ENCODE measurements around the gene KCNA5. TPM values are rescaled to one million over a fixed set of nuclear protein-coding genes. Genes with fewer than 3 reads are reported as not detected.
A peak's percentile ranks its signal among the peaks of the same experiment; 100 is the strongest.

KCNA5 gene
- 1 to 10 TPM in 1 of 6 donors, under 1 TPM in 3, not detected in 2; 0.61 to 1.3 (median 0.71) TPM for total RNA-seq

DNA sequence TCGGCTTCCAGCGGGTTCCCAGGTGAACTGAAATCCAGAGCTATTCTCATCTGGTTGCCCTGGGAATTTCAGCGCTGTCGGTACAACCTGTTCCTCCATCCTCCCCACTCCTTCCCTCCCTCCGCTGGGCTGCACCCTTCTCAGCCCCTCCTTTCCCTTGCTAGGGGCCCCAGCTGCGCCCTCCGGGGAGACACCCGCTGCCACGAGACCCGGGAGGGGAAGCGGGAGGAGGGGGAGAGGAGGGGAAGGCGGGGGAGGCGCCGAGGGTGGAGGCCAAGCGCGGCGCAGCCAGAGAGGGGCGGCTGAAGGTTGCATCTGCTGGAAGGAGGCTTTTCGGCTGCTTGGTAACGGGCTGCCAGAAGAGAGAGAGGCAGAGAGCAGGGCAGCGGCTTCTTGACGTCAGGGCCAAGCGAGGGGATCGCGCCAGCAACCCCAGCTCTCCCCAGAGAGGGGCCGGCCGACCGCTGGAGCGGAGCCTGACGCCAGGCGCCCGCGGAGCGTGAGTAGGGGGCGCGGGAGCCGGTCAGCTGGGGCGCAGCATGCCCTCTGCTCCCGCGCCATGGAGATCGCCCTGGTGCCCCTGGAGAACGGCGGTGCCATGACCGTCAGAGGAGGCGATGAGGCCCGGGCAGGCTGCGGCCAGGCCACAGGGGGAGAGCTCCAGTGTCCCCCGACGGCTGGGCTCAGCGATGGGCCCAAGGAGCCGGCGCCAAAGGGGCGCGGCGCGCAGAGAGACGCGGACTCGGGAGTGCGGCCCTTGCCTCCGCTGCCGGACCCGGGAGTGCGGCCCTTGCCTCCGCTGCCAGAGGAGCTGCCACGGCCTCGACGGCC is at the start of gene KCNA5:
TSS of gene KCNA5 (plus strand) at position 291 of the 831 bp plus-strand sequence. CDS start at position 560, 269 bp downstream.
- Histone ChIP-seq H3K4me3 (peak within 1 kb of the TSS in 2 of 4 donors; percentile 5 to 16), H3K9me3 (no peaks in the 10 kb centered on the region), H3K27ac (peak within 1 kb of the TSS in 2 of 4 donors; percentile 1 to 8), H3K27me3 (peaks cover 0 to 17% (median 3%) of the 10 kb centered on the region in 4 donors), H3K4me1 (peaks cover 0 to 8% (median 0%) of the 10 kb centered on the region in 4 donors), H3K36me3 (no peaks in the 10 kb centered on the region)
- DNase-seq = no peak
- peak in 1 of 2 donors; percentile 13 for ATAC-seq (ENCODE audit: low FRiP score in 2 of 2)
- 2 to 6% methylated on average over 15 to 23 of the region's 68 CpGs for WGBS, 2 donors
- TF ChIP-seq POLR2AphosphoS5 (IDR thresholded peaks at IDR 0.05) = no peak
- TF ChIP-seq, protein P1, sequence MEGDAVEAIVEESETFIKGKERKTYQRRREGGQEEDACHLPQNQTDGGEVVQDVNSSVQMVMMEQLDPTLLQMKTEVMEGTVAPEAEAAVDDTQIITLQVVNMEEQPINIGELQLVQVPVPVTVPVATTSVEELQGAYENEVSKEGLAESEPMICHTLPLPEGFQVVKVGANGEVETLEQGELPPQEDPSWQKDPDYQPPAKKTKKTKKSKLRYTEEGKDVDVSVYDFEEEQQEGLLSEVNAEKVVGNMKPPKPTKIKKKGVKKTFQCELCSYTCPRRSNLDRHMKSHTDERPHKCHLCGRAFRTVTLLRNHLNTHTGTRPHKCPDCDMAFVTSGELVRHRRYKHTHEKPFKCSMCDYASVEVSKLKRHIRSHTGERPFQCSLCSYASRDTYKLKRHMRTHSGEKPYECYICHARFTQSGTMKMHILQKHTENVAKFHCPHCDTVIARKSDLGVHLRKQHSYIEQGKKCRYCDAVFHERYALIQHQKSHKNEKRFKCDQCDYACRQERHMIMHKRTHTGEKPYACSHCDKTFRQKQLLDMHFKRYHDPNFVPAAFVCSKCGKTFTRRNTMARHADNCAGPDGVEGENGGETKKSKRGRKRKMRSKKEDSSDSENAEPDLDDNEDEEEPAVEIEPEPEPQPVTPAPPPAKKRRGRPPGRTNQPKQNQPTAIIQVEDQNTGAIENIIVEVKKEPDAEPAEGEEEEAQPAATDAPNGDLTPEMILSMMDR (IDR thresholded peaks at IDR 0.05) = no peak
- no peak for TF ChIP-seq POLR2A (IDR thresholded peaks at IDR 0.05)
- TF ChIP-seq EP300 (IDR thresholded peaks at IDR 0.05) = no peak

DNA sequence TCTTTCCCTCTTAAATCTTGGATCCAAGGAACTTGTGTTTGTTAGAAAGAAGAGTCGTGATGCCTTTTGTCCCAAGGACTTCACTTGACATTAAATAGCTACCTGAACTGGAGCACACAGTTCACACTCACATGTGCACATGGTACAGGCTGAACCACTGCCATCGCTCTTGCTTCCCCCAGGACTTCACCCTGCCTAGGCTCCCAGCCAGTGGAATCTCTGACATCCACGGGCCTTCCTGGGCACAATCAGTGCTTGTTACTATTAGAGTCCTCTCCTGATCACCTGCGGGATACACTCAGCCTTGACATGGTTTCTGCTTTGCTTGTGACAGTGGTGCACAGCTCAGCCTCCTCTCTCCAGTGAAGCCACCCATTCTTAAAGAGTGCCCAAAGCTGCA is 49.1 kb upstream of the KCNA5 start:
- no peaks in the 10 kb centered on the region for H3K36me3 ChIP-seq
- ATAC-seq (ENCODE audit: low FRiP score in 2 of 2) = no peak
- DNase-seq = no peak
- H3K4me3 ChIP-seq = no peak overlapping the region
- no peak overlapping the region for H3K27ac ChIP-seq
- H3K4me1 ChIP-seq = no peaks in the 10 kb centered on the region
- no peaks in the 10 kb centered on the region for H3K9me3 ChIP-seq
- no peaks in the 10 kb centered on the region for H3K27me3 ChIP-seq
- TF ChIP-seq POLR2AphosphoS5 (IDR thresholded peaks at IDR 0.05) = no peak
- TF ChIP-seq EP300 (IDR thresholded peaks at IDR 0.05) = no peak
- no peak for TF ChIP-seq POLR2A (IDR thresholded peaks at IDR 0.05)
- TF ChIP-seq, protein P1 (IDR thresholded peaks at IDR 0.05) = no peak
- 72 to 89% methylated on average over 4 of the region's 4 CpGs for WGBS, 2 donors

- H3K27me3 ChIP-seq = no peaks in the 10 kb centered on the region
- WGBS, 2 donors = 54 to 60% methylated on average over 4 of the region's 4 CpGs
- H3K4me1 ChIP-seq = no peaks in the 10 kb centered on the region
- H3K36me3 ChIP-seq = no peaks in the 10 kb centered on the region
- H3K27ac ChIP-seq = no peak overlapping the region
- no peak for TF ChIP-seq POLR2A (IDR thresholded peaks at IDR 0.05)
- TF ChIP-seq, protein P1 (IDR thresholded peaks at IDR 0.05) = no peak
- no peak for TF ChIP-seq POLR2AphosphoS5 (IDR thresholded peaks at IDR 0.05)
- ATAC-seq (ENCODE audit: low FRiP score in 2 of 2) (no peak), DNase-seq (no peak)
- H3K4me3 ChIP-seq = no peak overlapping the region
- H3K9me3 ChIP-seq = no peaks in the 10 kb centered on the region
Observed at GRCh38 chr12:4996714-4997113, 47.0 kb upstream of the KCNA5 start.

- Histone ChIP-seq H3K9me3 (no peaks in the 10 kb centered on the region), H3K4me1 (no peaks in the 10 kb centered on the region), H3K36me3 (no peaks in the 10 kb centered on the region), H3K4me3 (no peak overlapping the region), H3K27me3 (no peaks in the 10 kb centered on the region), H3K27ac (no peak overlapping the region)
- DNase-seq = peak in 1 of 2 donors; percentile 8
- peak in 1 of 2 donors; percentile 78 for ATAC-seq (ENCODE audit: low FRiP score in 2 of 2)
- TF ChIP-seq EP300 (IDR thresholded peaks at IDR 0.05) = no peak
- TF ChIP-seq POLR2AphosphoS5 (IDR thresholded peaks at IDR 0.05) = no peak
- TF ChIP-seq POLR2A (IDR thresholded peaks at IDR 0.05) = no peak
- TF ChIP-seq, protein P1 (IDR thresholded peaks at IDR 0.05) = no peak
- 65 to 75% methylated on average over 7 of the region's 7 CpGs for WGBS, 2 donors
Observed at GRCh38 chr12:4997939-4998338, 45.7 kb upstream of the KCNA5 start.
